HG03025 (cell line): Measurements from ENCODE around the gene RAB43.

ENCODE experiments used
- ATAC-seq: cut with Tn5 transposase; IDR thresholded peaks from one replicate; pipeline ENCODE4 v1.9.1; 2021; ENCODE audit warnings: mild to moderate bottlenecking, moderate library complexity; ENCODE audit not compliant: unreplicated experiment, low FRiP score

Gene RAB43

DNA sequence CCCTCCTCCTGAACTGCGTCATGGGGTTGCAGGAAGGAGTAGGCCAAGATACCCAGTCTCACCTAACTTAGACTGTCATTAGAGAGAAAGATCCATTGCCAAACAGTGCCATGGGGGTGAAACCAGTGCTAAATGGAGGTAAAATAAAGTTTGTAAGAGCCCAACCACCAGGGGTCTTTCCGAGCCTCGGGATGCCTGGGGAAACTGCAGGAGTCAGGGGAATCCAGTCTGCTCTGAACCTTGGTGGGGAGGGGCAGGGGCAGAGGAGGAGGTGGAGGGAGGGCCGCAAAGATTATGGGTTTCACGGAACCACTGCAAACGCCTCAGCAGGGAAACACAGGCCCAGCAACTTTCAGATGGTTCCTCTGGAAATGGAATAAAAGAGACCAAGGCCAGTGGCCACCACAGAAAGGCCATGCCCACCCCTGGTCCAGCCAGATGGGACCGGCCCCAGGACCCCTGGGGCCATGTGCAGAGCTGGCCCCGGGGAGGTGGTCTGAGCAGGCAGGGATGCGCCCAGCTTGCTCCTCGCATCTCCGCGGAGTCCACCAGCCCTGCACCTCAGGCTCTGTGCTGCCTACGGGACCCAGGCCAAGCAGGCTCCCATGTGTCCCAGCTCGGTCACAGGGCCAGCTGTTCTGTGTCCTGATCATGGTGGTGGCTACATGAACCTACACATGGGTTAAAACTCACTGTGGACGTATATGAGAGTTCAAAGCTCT, 80.9 kb downstream of the RAB43 start:
- ATAC-seq: no peak

DNA sequence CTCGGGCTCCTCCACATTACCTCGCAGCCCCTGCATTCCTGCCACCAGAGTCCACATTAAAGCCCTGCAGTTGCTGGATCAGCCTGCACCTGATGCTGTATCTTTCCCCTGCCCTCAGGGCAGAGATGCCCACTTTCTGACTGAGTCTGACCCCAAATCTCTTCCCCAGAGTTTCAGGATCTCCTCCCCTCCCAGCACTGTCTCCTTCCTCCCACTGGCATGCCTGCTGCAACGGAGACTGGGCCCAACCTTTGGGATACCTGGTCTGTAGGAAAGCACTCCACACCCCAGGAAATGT, 81.6 kb downstream of the RAB43 start:
- no peak for ATAC-seq

DNA sequence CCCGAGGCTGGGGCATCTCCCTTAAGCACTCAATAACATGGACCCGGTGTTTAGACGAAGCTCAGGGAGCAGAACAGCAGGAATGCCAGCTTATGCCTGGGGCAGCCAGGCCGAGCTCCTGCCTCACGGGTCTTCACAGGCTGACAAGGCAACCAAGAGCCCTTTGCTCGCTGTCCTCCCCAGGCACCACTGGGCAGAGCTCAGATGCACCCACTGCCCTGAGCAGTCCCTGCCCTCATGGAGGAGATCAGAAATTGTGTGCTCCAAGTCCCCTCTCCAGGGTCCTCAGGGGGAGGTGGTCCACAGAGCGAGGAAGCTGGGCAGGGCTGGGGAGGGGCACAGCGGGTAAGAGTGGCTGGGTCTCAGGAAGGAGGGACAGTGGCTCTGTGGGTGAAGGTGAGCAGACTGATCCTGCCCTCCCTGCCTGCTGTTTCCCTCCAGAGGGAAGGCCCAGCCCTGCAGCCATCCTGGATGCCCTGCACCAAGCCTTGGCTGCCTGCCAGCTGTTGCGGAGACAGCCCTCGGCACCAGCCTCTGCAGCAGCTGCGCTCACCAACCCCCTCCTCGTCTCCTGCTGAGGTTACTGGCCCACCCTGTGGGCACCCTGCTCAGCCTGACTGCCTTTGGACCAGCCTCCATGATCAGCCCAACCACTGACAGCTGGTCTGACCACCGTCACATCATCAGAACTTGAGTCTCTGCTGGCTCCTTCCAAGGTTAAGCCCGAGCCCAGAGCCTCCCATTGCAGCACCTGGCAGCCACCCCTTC, 82.1 kb downstream of the RAB43 start:
- ATAC-seq: no peak

DNA sequence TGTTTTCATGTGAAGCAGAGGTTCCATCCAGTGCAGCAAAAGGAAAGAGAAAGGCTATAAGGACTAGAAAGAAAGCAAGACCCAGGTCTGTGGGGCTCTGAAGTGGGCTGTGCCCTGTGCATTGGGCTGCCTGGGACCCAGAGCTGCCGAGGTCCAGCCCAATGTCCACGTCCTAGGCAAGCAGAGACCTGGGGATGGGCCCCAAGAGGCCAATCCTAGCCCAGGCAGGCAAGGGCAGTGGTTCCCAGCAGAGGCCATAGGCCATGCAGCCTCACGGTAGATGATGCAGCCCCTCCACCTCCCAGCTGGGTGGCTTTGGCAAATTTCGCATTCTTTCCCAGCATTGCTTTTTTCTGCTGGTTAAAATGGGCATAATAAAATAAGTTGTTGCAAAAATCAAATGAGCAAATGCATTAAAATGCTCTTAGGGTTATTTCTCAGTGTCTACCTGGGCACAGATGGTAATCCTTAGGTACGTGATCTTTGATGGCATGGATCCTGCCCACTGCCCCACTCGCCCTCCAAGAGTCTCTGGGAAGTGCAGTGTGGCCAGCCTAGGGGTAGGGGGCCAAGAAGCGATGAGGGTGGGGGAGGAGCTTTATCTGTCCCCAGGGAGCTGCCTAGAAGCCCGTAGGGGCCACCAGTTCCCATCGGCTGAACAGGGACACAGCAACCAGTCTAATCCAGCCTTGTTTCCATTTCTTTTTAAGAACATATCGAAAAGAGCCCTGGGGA, 83.3 kb downstream of the RAB43 start:
- no peak for ATAC-seq
